Fibroblast of peridontal ligament (primary cell): Measurements from ENCODE around the gene RAD51B.

ENCODE experiments used
- DNase-seq: peaks from one replicate; pipeline ENCODE4 v3.0.0-alpha.2; 2010; ENCODE audit errors: extremely low read depth

Gene RAD51B

DNA sequence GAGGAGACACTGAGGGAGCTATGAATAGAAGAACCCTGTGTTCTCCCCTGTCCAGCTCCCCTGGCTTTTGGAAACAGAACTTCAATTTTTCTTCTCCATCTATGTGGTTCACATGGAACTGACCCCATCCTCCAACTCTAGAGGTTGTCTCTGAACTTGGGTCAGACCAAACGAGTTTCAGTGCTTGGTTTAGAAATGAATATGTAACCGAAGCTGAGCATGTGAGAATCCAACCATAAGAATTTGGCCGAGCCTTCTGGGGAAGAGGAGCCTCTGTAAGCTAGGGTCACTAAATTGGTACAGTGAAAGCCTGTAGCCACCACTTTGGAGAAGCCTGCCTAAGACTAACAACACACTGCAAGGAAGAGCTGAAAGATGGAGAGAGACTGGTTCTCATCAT, 508.9 kb downstream of the RAD51B start:
- no peak for DNase-seq

DNA sequence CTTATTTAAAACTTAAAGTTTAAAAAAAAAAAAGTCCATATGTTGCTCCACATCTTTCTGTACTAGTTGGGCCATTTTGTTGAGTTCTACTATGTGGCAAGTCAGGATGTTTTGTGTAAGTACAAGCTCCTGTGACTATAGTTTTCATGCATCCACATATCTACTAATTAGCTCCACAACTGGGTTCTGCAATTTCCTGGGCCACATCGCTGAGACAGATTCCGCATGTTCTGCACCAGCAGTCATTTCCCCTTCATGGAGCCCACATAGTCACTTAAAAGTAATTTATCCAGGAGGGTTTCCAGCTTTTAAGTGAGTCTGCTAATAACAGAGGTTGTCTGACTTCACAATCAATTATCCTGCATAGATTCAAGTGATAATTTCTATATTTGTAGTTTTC, 511.8 kb downstream of the RAD51B start:
- no peak for DNase-seq

DNA sequence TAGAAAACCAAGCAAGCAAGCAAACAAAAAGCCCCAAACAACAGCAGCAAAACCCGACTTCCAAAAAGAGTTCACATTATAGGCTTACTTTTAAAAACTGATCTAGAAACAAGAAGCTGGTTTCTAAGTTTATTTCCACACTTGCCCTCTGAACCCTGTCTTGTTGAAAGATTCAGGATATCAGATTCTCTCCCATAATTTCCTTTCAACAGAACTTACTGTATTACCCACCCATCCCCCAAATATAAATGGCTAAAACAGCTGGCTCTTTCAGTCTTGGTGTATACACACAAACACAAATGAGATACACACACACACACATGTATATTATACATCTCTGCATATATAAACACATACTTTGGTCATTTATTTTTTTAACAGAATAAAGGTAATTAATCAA, 512.4 kb downstream of the RAD51B start:
- DNase-seq: no peak

DNA sequence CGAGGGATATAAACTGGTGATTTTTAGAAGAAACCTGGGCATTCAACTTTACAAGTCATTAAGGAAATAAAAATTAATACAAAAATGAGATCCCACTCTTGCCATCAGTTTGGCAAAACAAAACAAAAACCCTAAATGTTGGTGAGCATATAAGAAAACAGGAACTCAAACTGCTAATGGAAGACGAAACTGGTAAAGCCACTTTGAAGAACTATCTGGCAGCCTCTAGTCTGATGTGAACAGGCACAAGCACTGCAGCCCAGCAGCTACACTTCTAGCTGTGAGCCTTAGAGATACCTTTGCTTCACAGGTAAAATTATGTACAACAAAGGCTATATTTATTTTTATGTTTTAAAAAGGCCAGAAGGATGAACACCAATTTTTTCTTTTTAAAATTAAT, 513.7 kb downstream of the RAD51B start:
- no peak for DNase-seq

DNA sequence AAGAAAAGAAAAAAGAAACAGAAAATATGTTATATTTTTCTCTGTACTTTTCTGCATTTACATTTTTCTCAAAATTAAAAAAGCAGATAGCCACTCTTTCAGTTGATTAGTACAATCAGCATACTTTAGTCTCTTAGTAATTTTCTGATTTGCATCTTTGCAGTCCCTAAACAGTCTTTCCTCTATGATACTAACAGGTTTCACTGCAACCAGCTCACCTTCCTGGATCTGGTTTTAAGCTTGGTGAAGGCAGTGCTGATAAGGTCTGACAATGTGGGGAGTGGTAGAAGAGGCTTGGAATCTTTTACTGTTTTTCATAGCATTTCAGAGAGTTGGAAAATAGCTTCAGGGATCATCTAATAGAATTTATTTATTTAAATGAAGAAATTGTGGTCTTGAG, 515.7 kb downstream of the RAD51B start:
- DNase-seq: no peak

DNA sequence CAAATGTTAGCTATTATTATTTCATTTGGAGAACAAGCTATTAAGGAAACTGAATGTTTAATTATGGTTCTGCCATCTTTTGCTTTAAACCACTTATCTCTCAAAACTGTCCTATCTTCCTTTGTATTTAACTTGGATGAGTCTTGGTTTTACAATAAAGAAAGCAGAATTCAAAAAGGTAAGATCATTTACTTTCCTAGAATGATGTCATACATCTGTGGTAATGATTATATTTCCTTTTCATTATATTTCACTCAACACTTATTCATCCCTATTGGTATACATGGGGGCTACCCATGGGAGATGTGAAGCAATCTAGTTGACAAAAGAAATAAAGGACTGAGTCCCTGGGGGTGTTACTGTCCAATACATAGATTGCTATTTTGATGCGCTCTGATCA, 516.6 kb downstream of the RAD51B start:
- no peak for DNase-seq

DNA sequence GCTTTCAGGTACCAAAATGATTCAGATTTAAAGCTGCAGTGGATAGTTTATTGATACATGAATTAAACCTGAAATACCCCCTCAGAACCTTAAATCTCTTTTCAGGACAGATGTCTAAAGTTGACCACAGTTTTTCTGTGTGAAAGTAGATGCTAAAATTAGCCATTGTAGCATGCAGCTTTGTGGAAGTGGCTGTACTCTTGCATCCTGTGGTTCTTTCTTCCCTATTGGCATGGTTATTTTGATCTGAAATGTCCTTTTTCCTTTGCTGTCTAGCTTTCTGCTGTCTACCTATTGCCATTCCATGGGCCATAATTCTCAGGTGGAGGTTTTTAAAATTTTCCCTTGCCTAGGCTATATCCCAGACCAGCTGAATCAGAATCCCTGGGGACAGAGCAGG, 517.7 kb downstream of the RAD51B start:
- no peak for DNase-seq

DNA sequence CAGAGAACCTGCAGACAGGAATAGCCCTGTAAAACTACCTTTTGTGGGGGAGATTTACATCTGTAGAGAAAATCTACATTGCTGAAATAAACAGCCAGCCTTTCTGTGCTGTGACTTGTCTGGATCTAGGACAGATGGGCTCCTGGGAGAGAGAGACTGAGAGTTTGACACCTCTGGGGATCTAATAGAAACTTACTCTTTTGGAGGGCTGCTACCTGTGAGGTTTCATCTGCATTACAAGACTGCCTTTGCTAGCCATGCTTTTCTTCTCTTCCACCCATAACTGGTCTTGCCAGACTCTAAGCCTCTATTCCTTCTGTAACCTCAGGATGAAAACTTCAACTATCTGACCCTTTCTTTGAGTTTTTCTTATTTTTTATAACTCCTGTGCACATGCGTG, 520.7 kb downstream of the RAD51B start:
- no peak for DNase-seq

DNA sequence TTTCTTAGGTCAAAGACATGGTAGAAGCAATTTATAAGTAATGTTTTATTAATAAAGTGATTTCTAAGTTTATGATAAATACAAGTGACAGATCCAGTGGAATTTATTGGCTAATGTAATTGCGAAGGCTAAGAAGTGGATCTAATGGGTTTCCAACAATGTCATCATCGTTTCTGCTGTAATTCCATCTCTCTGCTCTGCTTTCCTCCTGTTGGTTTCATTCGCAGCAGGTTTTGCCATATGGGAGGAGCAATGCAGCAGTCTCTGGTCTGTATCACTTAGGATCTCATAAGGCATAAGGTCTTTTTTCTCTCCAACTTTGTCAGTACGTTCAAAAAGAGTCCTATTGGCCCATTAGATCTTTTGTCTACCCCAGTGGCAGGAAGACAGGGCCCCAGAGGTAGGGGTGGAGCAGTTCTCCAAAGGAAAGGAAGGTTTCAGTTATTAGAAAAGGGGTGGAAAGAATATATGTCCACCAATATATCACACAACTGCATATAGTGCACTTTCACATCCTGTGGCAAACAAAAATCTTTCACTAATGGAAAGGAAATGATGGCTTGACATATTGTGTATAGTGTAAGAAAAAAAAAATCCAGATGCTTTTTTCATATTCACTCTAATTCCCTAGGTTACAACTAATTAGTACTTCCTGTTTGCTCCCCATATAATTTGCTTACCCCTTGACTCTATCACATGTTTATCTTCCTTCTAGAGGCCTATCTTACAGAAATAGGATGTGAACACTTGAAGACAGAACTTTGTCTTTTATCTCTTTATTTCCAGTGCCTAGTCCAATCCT, 522.0 kb downstream of the RAD51B start:
- no peak for DNase-seq

DNA sequence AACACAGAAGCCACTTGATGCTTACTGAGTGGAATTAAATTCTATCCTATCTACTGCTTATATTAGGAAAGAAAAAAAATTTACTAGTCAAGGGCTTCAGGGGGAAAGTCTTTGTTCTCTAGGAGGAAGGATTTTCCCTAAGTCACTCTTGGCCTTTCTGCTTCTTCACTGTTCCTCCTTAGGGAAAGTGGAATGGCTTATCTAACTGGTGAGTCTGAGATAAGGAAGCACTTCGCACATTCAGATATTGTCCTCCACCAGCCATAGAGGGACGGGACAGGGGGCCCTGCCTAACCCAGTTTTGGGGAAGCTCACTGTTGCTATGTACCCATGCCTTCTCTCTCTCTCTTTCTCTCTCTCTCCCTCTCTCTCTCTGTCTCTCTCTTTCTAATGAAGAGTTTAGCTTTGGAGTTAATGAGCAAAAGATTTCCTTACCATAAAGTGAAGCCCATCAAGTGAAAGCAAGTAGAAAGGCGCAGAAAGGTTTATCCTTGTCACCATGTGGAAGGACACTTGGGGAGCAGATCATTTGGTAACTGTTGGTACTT, 522.7 kb downstream of the RAD51B start:
- DNase-seq: no peak

DNA sequence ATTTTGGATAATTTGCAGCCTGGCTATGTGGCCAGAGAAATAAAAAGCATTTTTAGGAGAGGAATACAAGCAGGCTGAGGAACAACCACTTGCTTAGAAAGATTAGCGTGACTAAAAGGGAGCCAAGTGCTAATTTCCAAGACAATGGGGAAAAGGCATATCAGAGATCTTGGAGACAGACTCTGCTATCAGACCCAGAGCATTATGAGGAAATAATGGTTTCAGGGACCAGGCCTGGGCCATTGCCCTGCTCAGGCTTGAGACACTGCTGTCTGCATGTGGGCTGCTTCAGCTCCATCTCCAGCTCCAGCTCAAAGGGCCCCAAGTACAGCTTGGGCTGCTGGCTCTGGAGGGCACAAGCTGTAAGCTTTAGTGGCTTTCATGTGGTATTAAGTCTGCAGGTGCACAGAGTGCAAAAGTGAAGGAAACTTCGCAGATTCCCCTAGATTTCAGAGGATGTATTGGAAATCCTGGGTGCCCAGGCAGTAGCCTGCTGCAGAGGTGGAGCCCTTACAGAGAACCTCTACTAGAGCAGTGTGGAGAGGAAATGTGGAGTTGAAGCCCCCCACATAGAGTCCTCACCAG, 524.0 kb downstream of the RAD51B start:
- DNase-seq: no peak

DNA sequence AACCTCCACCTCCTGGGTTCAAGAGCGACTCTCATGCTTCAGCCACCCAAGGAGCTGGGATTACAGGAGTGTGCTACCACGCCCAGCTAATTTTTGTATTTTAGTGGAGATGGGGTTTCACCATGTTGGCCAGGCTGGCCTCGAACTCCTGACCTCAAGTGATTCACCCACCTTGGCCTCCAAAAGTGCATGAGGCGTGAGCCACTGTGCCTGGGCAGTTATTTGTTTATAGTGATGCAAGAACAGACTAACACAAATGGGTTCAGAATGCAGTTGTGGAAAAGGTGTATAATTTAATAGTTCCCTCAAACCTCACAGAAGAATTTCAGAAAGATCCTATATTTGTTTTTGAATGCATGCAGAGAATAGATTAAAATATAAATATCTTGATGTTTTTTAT, 526.2 kb downstream of the RAD51B start:
- DNase-seq: no peak

DNA sequence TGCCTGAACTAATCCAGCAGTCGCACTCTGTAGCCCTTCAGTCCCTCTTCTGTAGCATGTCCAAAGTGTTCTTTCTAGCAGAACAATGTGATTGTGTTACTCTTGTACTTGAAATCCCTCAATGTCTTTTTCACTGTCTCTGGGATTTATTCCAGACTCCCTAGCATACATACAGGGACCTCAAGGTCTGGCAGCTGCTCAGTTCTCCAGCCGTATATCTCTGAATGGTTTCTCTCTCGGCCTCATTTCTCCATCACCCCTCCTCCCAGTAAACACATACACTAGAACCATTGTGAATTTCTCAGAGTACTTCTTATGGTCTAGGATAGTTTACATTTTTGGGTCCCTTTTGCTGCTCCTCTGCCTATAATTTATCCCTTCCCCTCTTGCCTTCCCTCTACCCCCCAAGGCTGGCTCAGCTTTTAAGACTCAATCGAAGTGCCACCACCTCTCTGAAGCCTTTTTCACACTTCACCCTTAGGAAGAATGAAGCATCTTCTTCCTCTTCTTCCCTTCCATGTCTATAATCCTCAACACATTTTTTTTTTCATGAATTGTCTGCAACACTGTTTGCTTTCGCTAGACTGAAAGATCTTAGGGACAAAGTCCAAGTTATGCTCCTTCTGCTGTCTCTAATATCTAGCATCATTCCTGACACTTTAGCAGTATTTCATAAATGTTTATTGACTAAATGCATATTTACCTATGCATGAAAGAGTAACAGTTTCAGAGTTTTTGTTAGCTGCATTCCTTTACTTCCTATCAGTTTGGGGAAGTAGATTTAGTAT, 527.2 kb downstream of the RAD51B start:
- no peak for DNase-seq

DNA sequence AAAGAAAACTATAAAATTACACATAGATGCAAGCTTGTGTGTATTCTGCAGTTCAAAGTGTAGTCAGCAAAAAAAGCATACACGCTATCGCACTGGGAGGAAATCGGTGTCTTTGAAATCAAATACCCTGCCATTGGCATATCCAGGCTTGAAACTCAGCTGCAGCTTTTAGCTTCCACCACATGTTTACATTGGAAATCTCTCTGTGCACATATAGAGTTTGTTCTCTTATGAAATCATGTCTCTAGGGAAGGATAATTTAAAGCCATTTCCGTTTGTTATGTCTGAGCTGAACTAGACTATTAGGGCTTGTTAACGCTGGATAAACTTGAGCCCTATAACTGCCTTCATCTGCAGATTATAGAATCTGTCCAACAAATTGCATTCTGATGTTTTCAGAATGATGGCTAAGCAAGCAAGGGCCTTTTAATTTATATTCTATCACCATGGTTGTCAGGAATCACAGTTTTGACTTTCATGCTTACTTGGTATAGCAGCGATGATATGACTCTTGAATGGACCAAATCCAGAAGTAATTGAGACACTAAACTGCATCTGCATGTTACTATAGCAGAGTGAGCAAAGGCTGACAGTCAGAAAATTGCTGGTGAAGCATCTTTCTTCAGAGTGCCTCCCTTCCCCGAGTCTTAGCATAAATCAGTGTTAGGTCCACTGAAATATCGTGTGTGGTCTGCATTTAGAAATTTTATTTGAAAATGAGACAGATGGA, 530.5 kb downstream of the RAD51B start:
- peak; percentile 94 for DNase-seq

DNA sequence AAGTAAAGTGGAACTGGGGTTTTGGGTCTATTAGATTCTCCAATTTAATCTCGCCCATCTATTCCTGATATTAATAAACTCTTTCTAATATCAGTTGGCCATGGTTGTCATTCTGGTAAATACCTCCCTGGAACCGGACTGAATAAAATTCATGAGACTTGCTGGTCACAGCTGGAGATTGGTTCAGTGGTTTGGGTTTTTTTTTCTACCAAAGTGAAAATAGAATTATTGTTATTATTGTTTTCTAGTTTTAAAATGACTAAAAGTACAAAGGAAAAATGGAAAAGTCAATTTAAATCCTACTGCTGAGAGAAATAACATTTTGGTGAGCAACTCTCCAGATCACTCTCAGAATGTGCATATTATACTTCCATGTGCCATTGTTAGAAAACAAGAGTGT, 535.8 kb downstream of the RAD51B start:
- DNase-seq: no peak

DNA sequence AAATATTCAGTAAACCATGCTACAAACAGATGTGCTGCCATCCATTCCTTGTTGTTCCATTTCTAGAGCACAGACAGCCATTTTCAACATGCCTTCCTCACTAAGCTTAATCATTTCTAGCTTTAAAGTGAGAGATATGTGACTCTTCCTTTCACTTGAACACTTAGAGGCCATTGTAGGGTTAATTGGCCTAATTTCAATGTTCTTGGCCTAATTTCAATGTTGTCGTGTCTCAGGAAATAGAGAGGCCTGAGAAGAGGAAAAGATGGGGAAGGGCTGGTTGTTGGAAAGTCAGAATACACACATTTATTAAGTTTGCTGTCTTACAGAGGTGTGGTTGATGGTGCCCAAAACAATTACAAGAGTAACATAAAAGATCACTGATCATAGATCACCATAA, 538.2 kb downstream of the RAD51B start:
- DNase-seq: no peak

DNA sequence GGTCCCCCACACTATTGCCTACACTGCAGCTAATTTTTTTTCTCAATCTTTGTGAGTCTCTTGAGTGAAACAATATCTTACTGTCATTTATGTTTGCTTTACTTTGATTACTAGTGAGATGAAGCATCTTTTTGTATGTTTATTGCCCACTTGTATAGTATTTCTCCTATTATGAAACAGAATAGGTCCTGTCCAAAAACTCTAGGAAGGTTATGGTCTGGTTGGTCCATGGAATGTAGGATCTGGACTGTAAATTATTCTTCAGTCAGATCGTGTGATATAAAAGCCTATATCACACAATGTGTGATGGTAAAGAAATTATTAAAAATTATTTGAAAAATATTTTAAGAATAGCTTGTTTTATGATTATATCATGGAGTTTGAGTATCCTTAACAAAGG, 538.9 kb downstream of the RAD51B start:
- no peak for DNase-seq

DNA sequence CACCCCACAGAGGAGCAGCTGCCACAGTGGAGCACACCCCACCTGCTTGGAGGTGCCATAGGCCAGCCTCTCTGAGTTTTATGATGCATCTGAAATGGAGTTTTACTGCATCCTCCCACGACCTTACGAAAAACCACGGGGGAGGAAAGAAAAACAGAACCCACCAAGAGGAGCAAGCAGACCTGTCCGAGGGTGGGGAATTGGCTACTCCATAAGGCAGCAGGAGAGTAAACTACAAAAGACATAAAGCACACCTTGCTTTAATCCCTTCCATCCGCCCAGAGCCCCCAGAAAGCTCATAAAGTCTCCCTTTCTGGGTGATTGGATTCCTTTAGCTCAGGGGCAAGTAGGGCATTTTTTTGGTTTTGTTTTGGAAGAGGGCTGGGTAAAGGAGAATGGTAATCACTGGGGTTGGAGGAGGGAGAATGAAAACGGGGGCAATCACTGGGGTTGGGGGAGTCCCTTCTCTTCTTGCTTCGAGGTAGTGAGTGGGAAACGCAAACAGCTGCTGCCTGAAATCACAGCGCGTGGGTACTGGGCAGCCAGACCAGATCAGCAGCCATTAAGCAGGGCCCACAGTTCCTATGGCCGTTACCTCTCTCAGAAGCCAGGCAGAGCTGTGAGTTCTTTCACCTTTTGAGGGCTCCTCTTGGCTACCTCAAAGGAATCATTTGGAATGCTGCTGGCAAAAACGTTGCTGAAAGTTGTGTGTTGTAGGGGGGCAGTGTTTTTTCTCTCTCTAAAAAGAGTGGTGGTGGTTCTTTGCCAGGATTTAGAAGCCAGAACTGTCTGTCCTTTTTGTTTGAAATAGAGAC, 539.6 kb downstream of the RAD51B start:
- no peak for DNase-seq

DNA sequence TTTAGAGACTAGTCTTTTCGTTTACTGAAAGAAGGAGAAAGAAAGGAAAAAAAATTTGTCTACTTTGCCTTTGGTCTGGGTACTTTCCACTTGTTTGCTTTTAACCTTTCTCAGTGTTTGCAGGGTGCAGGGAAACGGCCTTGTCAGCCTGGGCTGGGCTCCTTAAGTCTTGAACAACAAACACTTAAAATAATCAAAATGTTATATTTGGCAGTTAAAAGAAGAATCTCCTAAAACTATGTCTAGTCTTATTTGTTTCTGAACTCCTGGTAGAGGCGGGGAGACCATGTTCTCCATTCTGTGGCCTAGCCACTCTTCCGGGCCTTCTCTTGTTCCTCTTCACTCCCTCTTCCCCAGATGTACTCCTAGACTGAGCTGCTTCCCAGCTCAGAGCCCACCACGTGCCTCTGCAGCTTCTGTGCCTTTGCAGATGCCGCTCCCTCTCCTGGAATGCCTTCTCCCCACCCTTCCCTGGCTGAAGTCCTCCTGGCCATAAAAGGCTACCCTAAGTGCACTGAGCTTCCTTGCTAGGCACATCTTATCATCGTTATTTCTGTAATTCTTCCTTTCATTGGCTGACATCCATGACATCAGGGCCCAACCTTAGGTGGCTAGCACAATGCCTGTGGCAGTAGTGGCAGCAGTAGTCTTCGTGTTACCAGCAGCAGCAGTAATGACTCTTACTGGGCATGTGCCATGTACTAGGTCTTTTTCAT, 540.4 kb downstream of the RAD51B start:
- peak; percentile 22 for DNase-seq

DNA sequence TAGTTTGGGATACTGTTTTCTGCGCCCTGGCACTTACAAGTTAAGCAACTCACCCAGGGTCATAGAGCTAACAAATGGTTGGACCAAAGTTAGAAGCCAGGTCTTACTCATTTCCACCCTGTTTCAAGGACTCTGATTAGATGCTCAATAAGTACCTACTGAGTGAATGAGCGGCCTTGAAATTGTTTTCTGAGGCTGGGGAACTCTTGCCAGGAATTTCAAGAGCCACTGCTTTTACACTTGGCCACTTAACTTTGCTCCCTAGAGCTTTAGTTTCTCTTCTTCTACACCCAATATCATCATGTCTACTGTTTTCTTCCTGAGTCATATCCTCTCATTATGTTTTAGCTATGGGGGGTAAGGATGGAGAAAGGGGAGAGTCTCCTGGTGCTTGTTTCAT, 541.7 kb downstream of the RAD51B start:
- peak; percentile 48 for DNase-seq
